ENCODE data around the gene ZCCHC13. TPM values are rescaled to one million over a fixed set of nuclear protein-coding genes. Genes with fewer than 3 reads are reported as not detected.
A peak's percentile ranks its signal among the peaks of the same experiment; 100 is the strongest.
"Not testable (repeated sequence)": the region's sequence is repeated elsewhere in the genome, so short reads cannot be mapped to it uniquely, and the experiment has no call there.

Gene ZCCHC13
- total RNA-seq, 2 experiments from 2014 or later: not detected

- DNase-seq: peak; percentile 83
- Mint-ChIP-seq H3K9me3 (no peaks in the 10 kb centered on the region), H3K27ac (peak overlapping the region; percentile 99), H3K4me3 (peak overlapping the region; percentile 91), H3K27me3 (no peaks in the 10 kb centered on the region), H3K4me1 (peaks cover 22% of the 10 kb centered on the region), H3K36me3 (ENCODE audit: low read depth) (peaks cover 25% of the 10 kb centered on the region)
- ChIA-PET POLR2A (interaction anchor here (0.7 to 2.0 kb wide), 5 partner anchors 10 to 322 kb away, joined by 3 to 5 read pairs (median 3); partner anchors contain the start of gene RLIM), CTCF (interaction anchor here (0.5 to 0.9 kb wide), 4 partner anchors 8 to 322 kb away, joined by 3 to 5 read pairs (median 3); partner anchors contain the start of gene RLIM)
Measured at GRCh38 chrX:74291964-74292807, 11.8 kb upstream of the ZCCHC13 start.

- peak overlapping the region; percentile 99 for H3K27ac Mint-ChIP-seq
- no peak for DNase-seq
- ChIA-PET CTCF (no interaction called here), POLR2A (interaction anchor here (0.7 to 2.0 kb wide), 3 partner anchors 10 to 242 kb away, joined by 3 to 5 read pairs (median 3); no protein-coding TSS in a partner anchor)
- no peaks in the 10 kb centered on the region for H3K27me3 Mint-ChIP-seq
- peaks cover 22% of the 10 kb centered on the region for H3K4me1 Mint-ChIP-seq
- peaks cover 21% of the 10 kb centered on the region for H3K36me3 Mint-ChIP-seq (ENCODE audit: low read depth)
- no peaks in the 10 kb centered on the region for H3K9me3 Mint-ChIP-seq
- peak overlapping the region; percentile 91 for H3K4me3 Mint-ChIP-seq
Measured at GRCh38 chrX:74292808-74293123, 11.2 kb upstream of the ZCCHC13 start.

- peaks cover 22% of the 10 kb centered on the region for H3K4me1 Mint-ChIP-seq
- no peaks in the 10 kb centered on the region for H3K27me3 Mint-ChIP-seq
- H3K9me3 Mint-ChIP-seq: no peaks in the 10 kb centered on the region
- peak overlapping the region; percentile 91 for H3K4me3 Mint-ChIP-seq
- CTCF ChIA-PET: no interaction called here
- POLR2A ChIA-PET: interaction anchor here (1.2 kb wide), 1 partner anchor 241 kb away, joined by 3 read pairs; no protein-coding TSS in a partner anchor
- peaks cover 15% of the 10 kb centered on the region for H3K36me3 Mint-ChIP-seq (ENCODE audit: low read depth)
- peak overlapping the region; percentile 50 for H3K27ac Mint-ChIP-seq
- peak; percentile 66 for DNase-seq
Measured at GRCh38 chrX:74293343-74293946, 10.5 kb upstream of the ZCCHC13 start.

- H3K36me3 Mint-ChIP-seq (ENCODE audit: low read depth): peaks cover 11% of the 10 kb centered on the region
- DNase-seq: no peak
- no peaks in the 10 kb centered on the region for H3K9me3 Mint-ChIP-seq
- no peak overlapping the region for H3K27ac Mint-ChIP-seq
- POLR2A ChIA-PET: no interaction called here
- peaks cover 17% of the 10 kb centered on the region for H3K4me1 Mint-ChIP-seq
- CTCF ChIA-PET: no interaction called here
- no peak overlapping the region for H3K4me3 Mint-ChIP-seq
- no peaks in the 10 kb centered on the region for H3K27me3 Mint-ChIP-seq
Measured at GRCh38 chrX:74295101-74295500, 8.9 kb upstream of the ZCCHC13 start.

- Mint-ChIP-seq H3K4me1 (peaks cover 13% of the 10 kb centered on the region), H3K27me3 (peaks cover 1% of the 10 kb centered on the region), H3K36me3 (ENCODE audit: low read depth) (no peaks in the 10 kb centered on the region), H3K4me3 (no peak overlapping the region), H3K27ac (peak overlapping the region; percentile 23), H3K9me3 (no peaks in the 10 kb centered on the region)
- DNase-seq: peak; percentile 20
- ChIA-PET CTCF (no interaction called here), POLR2A (no interaction called here)
Measured at GRCh38 chrX:74297766-74298165, 6.2 kb upstream of the ZCCHC13 start.

GRCh38 chrX:74300869-74301268 is 3.1 kb upstream of the ZCCHC13 start:
- Mint-ChIP-seq H3K4me1 (peaks cover 11% of the 10 kb centered on the region), H3K27ac (no peak overlapping the region), H3K36me3 (ENCODE audit: low read depth) (no peaks in the 10 kb centered on the region), H3K9me3 (no peaks in the 10 kb centered on the region), H3K27me3 (peaks cover 1% of the 10 kb centered on the region), H3K4me3 (no peak overlapping the region)
- DNase-seq: no peak
- POLR2A ChIA-PET: no interaction called here
- CTCF ChIA-PET: interaction anchor here (1.0 kb wide), 1 partner anchor 9 kb away, joined by 3 read pairs; no protein-coding TSS in a partner anchor

- H3K4me1 Mint-ChIP-seq: no peaks in the 10 kb centered on the region
- POLR2A ChIA-PET: no interaction called here
- H3K27me3 Mint-ChIP-seq: peaks cover 2% of the 10 kb centered on the region
- no peak overlapping the region for H3K4me3 Mint-ChIP-seq
- H3K27ac Mint-ChIP-seq: no peak overlapping the region
- H3K9me3 Mint-ChIP-seq: no peaks in the 10 kb centered on the region
- CTCF ChIA-PET: no interaction called here
- no peak for DNase-seq
- no peaks in the 10 kb centered on the region for H3K36me3 Mint-ChIP-seq (ENCODE audit: low read depth)
Measured at GRCh38 chrX:74318672-74319071, 14.7 kb downstream of the ZCCHC13 start.

- H3K36me3 Mint-ChIP-seq (ENCODE audit: low read depth); H3K9me3 Mint-ChIP-seq; H3K4me1 Mint-ChIP-seq; CTCF ChIA-PET; H3K4me3 Mint-ChIP-seq; H3K27me3 Mint-ChIP-seq; DNase-seq; POLR2A ChIA-PET; H3K27ac Mint-ChIP-seq: not testable (repeated sequence)
Measured at GRCh38 chrX:74319321-74319720, 15.3 kb downstream of the ZCCHC13 start.

GRCh38 chrX:74321191-74321590 is 17.2 kb downstream of the ZCCHC13 start:
- CTCF ChIA-PET: no interaction called here
- H3K9me3 Mint-ChIP-seq: no peaks in the 10 kb centered on the region
- POLR2A ChIA-PET: no interaction called here
- no peak for DNase-seq
- no peaks in the 10 kb centered on the region for H3K4me1 Mint-ChIP-seq
- H3K27me3 Mint-ChIP-seq: no peaks in the 10 kb centered on the region
- no peak overlapping the region for H3K27ac Mint-ChIP-seq
- H3K4me3 Mint-ChIP-seq: no peak overlapping the region
- no peaks in the 10 kb centered on the region for H3K36me3 Mint-ChIP-seq (ENCODE audit: low read depth)

- H3K4me3 Mint-ChIP-seq: no peak overlapping the region
- H3K27ac Mint-ChIP-seq: no peak overlapping the region
- no peak for DNase-seq
- ChIA-PET CTCF (no interaction called here), POLR2A (no interaction called here)
- no peaks in the 10 kb centered on the region for H3K27me3 Mint-ChIP-seq
- no peaks in the 10 kb centered on the region for H3K4me1 Mint-ChIP-seq
- H3K9me3 Mint-ChIP-seq: no peaks in the 10 kb centered on the region
- no peaks in the 10 kb centered on the region for H3K36me3 Mint-ChIP-seq (ENCODE audit: low read depth)
Measured at GRCh38 chrX:74324131-74324530, 20.2 kb downstream of the ZCCHC13 start.

GRCh38 chrX:74325130-74326059 is 21.4 kb downstream of the ZCCHC13 start:
- CTCF ChIA-PET: no interaction called here
- no peaks in the 10 kb centered on the region for H3K27me3 Mint-ChIP-seq

GRCh38 chrX:74338852-74339251 is 34.9 kb downstream of the ZCCHC13 start:
- POLR2A ChIA-PET: no interaction called here

More at GRCh38 chrX:74325130-74326059, 21.4 kb downstream of the ZCCHC13 start:
- H3K9me3 Mint-ChIP-seq: no peaks in the 10 kb centered on the region
- H3K27ac Mint-ChIP-seq: no peak overlapping the region
- H3K36me3 Mint-ChIP-seq (ENCODE audit: low read depth): no peaks in the 10 kb centered on the region
- POLR2A ChIA-PET: no interaction called here
- no peaks in the 10 kb centered on the region for H3K4me1 Mint-ChIP-seq
- H3K4me3 Mint-ChIP-seq: no peak overlapping the region
- no peak for DNase-seq

GRCh38 chrX:74340051-74340450 is 36.1 kb downstream of the ZCCHC13 start:
- no peaks in the 10 kb centered on the region for H3K9me3 Mint-ChIP-seq
- CTCF ChIA-PET: no interaction called here
- H3K27me3 Mint-ChIP-seq: peaks cover 9% of the 10 kb centered on the region
- H3K27ac Mint-ChIP-seq: no peak overlapping the region
- no peak overlapping the region for H3K4me3 Mint-ChIP-seq
- DNase-seq: no peak
- no peaks in the 10 kb centered on the region for H3K36me3 Mint-ChIP-seq (ENCODE audit: low read depth)
- POLR2A ChIA-PET: no interaction called here
- peaks cover 3% of the 10 kb centered on the region for H3K4me1 Mint-ChIP-seq

More at GRCh38 chrX:74338852-74339251, 34.9 kb downstream of the ZCCHC13 start:
- Mint-ChIP-seq H3K4me3 (no peak overlapping the region), H3K27me3 (peaks cover 9% of the 10 kb centered on the region), H3K36me3 (ENCODE audit: low read depth) (no peaks in the 10 kb centered on the region), H3K9me3 (no peaks in the 10 kb centered on the region), H3K4me1 (peaks cover 2% of the 10 kb centered on the region), H3K27ac (no peak overlapping the region)
- no peak for DNase-seq
- CTCF ChIA-PET: interaction anchor here (0.6 kb wide), 1 partner anchor 276 kb away, joined by 3 read pairs; no protein-coding TSS in a partner anchor

Measured in activated CD4-positive, alpha-beta memory T cell treated with anti-CD3 and anti-CD28 coated beads, Interleukin-2, amount 10 ng/mL, durations not matched to agents 7 days and 5 days (primary cell).